Transverse colon (tissue), 4 donors: ENCODE results near the gene SFXN5. TPM values are rescaled to one million over a fixed set of nuclear protein-coding genes. Genes with fewer than 3 reads are reported as not detected.

Source experiments
- DNase-seq: peaks from one replicate; pipeline ENCODE4 v3.0.0-alpha.2; 2019
- H3K27ac ChIP-seq, 4 donors: fragments of 200-600 bp; sonication (generic); 2 replicates each; pipeline ENCODE4 v1.5.1; 2016 to 2018; ENCODE audit warnings: inconsistent platforms in 4 of 4
- H3K27me3 ChIP-seq: fragments of 200-600 bp; sonication (generic); 2 replicates; pipeline ENCODE4 v1.5.1; 2017; ENCODE audit warnings: inconsistent platforms
- H3K36me3 ChIP-seq, 4 donors: fragments of 200-600 bp; sonication (generic); 2 replicates each; pipeline ENCODE4 v1.5.1; 2017 to 2019; ENCODE audit warnings: inconsistent platforms in 4 of 4
- H3K4me1 ChIP-seq, 4 donors: fragments of 200-600 bp; sonication (generic); 2 replicates each; pipeline ENCODE4 v1.5.1; 2017 to 2020; ENCODE audit warnings: inconsistent platforms in 4 of 4
- H3K4me3 ChIP-seq, 4 donors: fragments of 200-600 bp; sonication (generic); 1 replicate in 1 of 4; 2 replicates in 3 of 4; pipeline versions ENCODE4 v1.5.1 to v1.6.1; 2017 to 2019; ENCODE audit warnings: inconsistent platforms in 4 of 4
- H3K9me3 ChIP-seq, 2 donors: fragments of 200-600 bp; sonication (generic); 2 replicates each; pipeline ENCODE4 v1.5.1; 2017 to 2019; ENCODE audit warnings: inconsistent platforms in 2 of 2
- CTCF ChIP-seq, 5 experiments: fragments of 200-600 bp in 3 of 5; fragments of 450-650 bp in 2 of 5; sonication (generic) in 3 of 5; IDR thresholded peaks; 1 replicate in 2 of 5; 2 replicates in 3 of 5; pipeline ENCODE4 v1.5.1; 2016 to 2017; ENCODE audit warnings: antibody characterized with exemption in 5 of 5, inconsistent platforms in 3 of 5, mild to moderate bottlenecking in 2 of 5, moderate library complexity in 1 of 5
- EP300 ChIP-seq: sonication (generic); formaldehyde crosslinking; IDR thresholded peaks from one replicate; pipeline ENCODE4 v1.6.1; 2017; ENCODE audit warnings: antibody characterized with exemption, low read depth
- POLR2A ChIP-seq: fragments of 450-650 bp; IDR thresholded peaks from one replicate; pipeline ENCODE4 v1.6.1; 2016; ENCODE audit warnings: antibody characterized with exemption, mild to moderate bottlenecking, moderate library complexity
- POLR2AphosphoS5 ChIP-seq, 3 donors: sonication (generic); formaldehyde crosslinking; IDR thresholded peaks; one replicate each; pipeline ENCODE4 v1.6.1; 2016; ENCODE audit warnings: antibody characterized with exemption in 3 of 3
- WGBS, 2 donors: methylation state at CpG; one replicate each; pipeline ENCODE4 v1.1.5; 2018; ENCODE audit warnings: low coverage in 1 of 2; 5-methylcytosine and 5-hydroxymethylcytosine counted together
- in situ Hi-C, 4 donors: fragments of 200-750 bp; cut with MboI; loops; one replicate each; pipeline versions ENCODE4 v1.15.0 to v1.15.1; 2017; ENCODE audit warnings: low sequenced_read_pairs in 3 of 4, low pct_ligation_motif_present in 1 of 4, low pct_unique_long_range_greater_than_20kb in 1 of 4
- intact Hi-C: fragments of 100-400 bp; cut with DNase I; formaldehyde crosslinking; loops from one replicate; pipeline ENCODE4 v1.15.1; 2023; ENCODE audit warnings: low total_unique reads
- total RNA-seq, 4 donors: library from RNA; depleted of rRNA; stranded (reverse); fragments of >200 nt; gene quantifications; one replicate each; pipeline ENCODE4 v1.1.0, GENCODE V29; 2016

Gene SFXN5
- total RNA-seq, 4 donors from 2014 or later: 12.3 to 98.4 (median 42.7) TPM

GRCh38 chr2:72925328-72925943 is 146.1 kb downstream of the SFXN5 start:
- peaks cover 100% of the 10 kb centered on the region for H3K27me3 ChIP-seq
- in situ Hi-C loops: no loop called here
- 9% methylated on average over 26 of the region's 26 CpGs; no CpG with 5 or more reads in 1 of the 2 donors for WGBS, 2 donors
- peaks cover 11 to 19% (median 18%) of the 10 kb centered on the region in 4 donors for H3K4me1 ChIP-seq
- no peak overlapping the region for H3K27ac ChIP-seq
- DNase-seq: no peak
- H3K9me3 ChIP-seq: no peaks in the 10 kb centered on the region
- TF ChIP-seq POLR2A (no peak), POLR2AphosphoS5 (IDR thresholded peaks at IDR 0.05) (no peak), CTCF (IDR thresholded peaks at IDR 0.05) (no peak), EP300 (no peak)
- intact Hi-C loops: no loop called here
- no peaks in the 10 kb centered on the region for H3K36me3 ChIP-seq
- no peak overlapping the region for H3K4me3 ChIP-seq

- no peak for TF ChIP-seq POLR2A
- no peak for TF ChIP-seq EP300
- Histone ChIP-seq H3K4me1 (peaks cover 13 to 26% (median 25%) of the 10 kb centered on the region in 4 donors), H3K27me3 (peaks cover 100% of the 10 kb centered on the region), H3K4me3 (no peak overlapping the region), H3K36me3 (no peaks in the 10 kb centered on the region), H3K27ac (no peak overlapping the region), H3K9me3 (no peaks in the 10 kb centered on the region)
- in situ Hi-C loops: no loop called here
- DNase-seq: no peak
- WGBS, 2 donors: 0 to 4% methylated on average over 2 to 49 of the region's 61 CpGs
- intact Hi-C loops: no loop called here
Measured at GRCh38 chr2:72924353-72925240, 146.9 kb downstream of the SFXN5 start.

- H3K36me3 ChIP-seq: no peaks in the 10 kb centered on the region
- intact Hi-C loops (no loop called here), in situ Hi-C loops (no loop called here)
- 11 to 20% methylated on average over 3 to 16 of the region's 36 CpGs for WGBS, 2 donors
- H3K27me3 ChIP-seq: peaks cover 100% of the 10 kb centered on the region
- H3K9me3 ChIP-seq: no peaks in the 10 kb centered on the region
- no peak overlapping the region for H3K27ac ChIP-seq
- H3K4me1 ChIP-seq: peaks cover 13 to 27% (median 25%) of the 10 kb centered on the region in 4 donors
- DNase-seq: no peak
- TF ChIP-seq POLR2AphosphoS5 (IDR thresholded peaks at IDR 0.05) (no peak), CTCF (IDR thresholded peaks at IDR 0.05) (no peak), EP300 (no peak), POLR2A (no peak)
- no peak overlapping the region for H3K4me3 ChIP-seq
Measured at GRCh38 chr2:72923833-72924352, 147.6 kb downstream of the SFXN5 start.

GRCh38 chr2:72921853-72922252 is 149.7 kb downstream of the SFXN5 start:
- WGBS, 2 donors: 65% methylated on average over 1 of the region's 1 CpG; no CpG with 5 or more reads in 1 of the 2 donors
- peaks cover 15 to 47% (median 43%) of the 10 kb centered on the region in 4 donors for H3K4me1 ChIP-seq
- intact Hi-C loops (no loop called here), in situ Hi-C loops (no loop called here)
- no peak overlapping the region for H3K4me3 ChIP-seq
- no peaks in the 10 kb centered on the region for H3K9me3 ChIP-seq
- H3K36me3 ChIP-seq: no peaks in the 10 kb centered on the region
- no peak for DNase-seq
- H3K27me3 ChIP-seq: peaks cover 100% of the 10 kb centered on the region
- no peak overlapping the region for H3K27ac ChIP-seq
- TF ChIP-seq EP300: no peak
- no peak for TF ChIP-seq CTCF (IDR thresholded peaks at IDR 0.05)
- no peak for TF ChIP-seq POLR2A
- no peak for TF ChIP-seq POLR2AphosphoS5 (IDR thresholded peaks at IDR 0.05)
